Activated CD8-positive, alpha-beta memory T cell treated with anti-CD3 and anti-CD28 coated beads for 4 hours (primary cell): Measurements from ENCODE around the gene RAB40A.

Experiments used
- DNase-seq, 2 donors: peaks; one replicate each; pipeline ENCODE4 v3.0.0-alpha.2; 2020; ENCODE audit warnings: low read depth in 2 of 2

Gene RAB40A, protein sequence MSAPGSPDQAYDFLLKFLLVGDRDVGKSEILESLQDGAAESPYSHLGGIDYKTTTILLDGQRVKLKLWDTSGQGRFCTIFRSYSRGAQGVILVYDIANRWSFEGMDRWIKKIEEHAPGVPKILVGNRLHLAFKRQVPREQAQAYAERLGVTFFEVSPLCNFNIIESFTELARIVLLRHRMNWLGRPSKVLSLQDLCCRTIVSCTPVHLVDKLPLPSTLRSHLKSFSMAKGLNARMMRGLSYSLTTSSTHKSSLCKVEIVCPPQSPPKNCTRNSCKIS

DNA sequence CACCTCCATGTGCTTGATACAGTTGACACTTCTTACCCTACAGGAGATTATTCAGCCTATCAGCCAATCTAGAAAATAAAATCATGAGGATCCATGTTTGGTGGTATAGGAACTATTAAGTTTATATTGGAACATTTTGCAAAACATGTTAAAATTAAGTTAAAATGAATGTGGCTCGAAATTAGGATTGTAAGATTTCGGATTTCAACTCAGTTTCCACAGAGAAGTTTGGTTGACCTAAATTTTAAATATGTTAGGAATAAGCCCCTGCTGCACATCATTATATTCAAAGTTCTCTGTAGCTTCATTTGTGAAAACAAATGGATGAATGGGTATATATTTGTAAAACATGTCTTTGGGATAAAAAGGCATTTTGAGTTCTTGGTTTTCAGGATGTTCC lies at the start of gene RAB40A:
RAB40A (minus strand) TSS at position 101 of the 400 bp plus-strand sequence. CDS start 18,733 bp downstream, outside the sequence.
- no peak for DNase-seq

- no peak for DNase-seq
These were observed 46.5 kb upstream of the RAB40A start for GRCh38 chrX:103565752-103566151.

GRCh38 chrX:103565197-103565596 lies 45.9 kb upstream of the RAB40A start:
- DNase-seq: no peak

DNA sequence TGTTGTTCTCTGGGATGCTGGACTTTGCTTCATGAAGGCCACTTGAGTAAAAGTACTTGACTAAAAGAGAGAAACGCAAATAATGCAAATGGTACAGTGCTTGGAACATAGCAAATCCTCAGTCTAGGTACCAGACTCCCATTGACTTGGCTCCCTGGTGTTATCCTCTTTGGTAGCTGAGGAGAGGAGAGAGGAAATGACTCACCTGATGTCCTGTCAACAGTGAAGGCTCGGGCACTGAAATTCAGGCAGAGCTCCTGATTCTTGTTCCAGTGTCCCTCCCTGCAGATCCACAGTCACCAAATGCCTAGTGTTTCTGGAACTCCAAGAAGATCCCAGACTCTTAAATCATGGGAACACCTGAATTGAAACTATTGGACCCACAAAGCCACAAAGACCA lies 43.5 kb upstream of the RAB40A start:
- no peak for DNase-seq

GRCh38 chrX:103560256-103560655 lies 41.0 kb upstream of the RAB40A start:
- no peak for DNase-seq

DNA sequence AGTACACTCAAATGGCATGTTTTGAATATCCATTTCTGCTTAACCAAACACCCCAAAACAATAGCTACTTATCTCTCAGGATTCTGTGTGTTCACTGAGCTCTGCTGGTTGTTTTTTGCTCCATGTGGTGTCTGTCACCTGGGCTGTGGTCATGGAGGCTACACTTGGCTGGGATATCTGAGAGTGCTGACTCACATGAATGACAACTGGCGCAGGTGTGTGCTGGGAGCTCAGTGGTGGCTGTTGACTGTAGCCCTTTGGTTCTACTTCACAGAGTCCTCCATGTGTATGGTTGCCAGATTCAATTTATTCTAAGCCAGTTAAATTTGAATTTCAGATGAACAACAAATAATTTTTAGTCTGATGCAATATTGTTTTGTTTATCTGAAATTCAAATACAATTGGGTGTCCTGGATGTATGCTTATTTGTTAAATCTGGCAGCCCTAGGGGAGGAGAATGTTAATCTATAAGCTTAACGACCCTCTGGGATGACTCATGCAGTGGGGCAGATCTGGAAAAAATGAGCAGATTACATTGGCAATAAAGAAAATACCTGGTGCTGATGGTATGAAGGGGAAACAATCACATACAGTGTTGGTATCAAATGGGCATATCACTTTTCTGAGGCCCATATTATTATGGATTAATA lies 37.8 kb upstream of the RAB40A start:
- no peak for DNase-seq

GRCh38 chrX:103554687-103555424 lies 35.6 kb upstream of the RAB40A start:
- peak in 1 of 2 donors; percentile 9 for DNase-seq

DNA sequence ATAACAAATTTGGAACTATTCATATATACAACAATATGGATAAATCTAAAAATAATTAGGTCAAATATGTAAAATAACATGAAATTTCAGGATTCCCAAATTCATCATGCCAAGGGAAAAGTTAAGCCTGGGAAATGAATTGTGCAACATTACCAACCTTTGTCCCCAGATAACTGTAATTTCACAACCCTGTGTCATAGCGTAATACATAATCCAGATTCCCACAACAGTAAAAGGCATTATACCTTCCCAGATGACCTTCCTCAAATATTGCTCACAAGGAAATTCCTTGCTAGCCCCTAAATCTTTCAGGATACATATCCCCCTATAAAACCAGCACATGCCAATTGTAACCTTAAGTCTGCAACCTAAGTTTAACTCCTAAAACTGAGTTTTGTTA lies 32.9 kb upstream of the RAB40A start:
- no peak for DNase-seq

- DNase-seq: no peak
These were observed 31.2 kb upstream of the RAB40A start for GRCh38 chrX:103550415-103551051.

DNA sequence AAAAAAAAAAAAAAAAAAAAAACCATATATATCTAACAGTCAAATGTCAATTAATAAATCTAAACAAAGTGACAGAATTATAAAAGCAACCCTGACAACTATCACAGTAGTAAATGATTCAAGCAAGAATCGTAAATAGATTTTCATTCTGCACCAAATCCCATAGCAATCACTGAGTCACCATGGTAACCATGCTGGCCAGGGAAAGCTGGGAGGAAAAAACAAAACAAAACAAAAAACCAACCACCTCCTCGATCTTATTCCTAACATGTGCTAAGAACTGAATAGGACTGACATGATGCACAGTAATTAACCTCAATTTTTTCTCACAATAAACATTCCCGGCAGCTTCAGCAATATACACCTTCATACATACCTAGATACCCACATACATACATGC lies 30.6 kb upstream of the RAB40A start:
- no peak for DNase-seq

DNA sequence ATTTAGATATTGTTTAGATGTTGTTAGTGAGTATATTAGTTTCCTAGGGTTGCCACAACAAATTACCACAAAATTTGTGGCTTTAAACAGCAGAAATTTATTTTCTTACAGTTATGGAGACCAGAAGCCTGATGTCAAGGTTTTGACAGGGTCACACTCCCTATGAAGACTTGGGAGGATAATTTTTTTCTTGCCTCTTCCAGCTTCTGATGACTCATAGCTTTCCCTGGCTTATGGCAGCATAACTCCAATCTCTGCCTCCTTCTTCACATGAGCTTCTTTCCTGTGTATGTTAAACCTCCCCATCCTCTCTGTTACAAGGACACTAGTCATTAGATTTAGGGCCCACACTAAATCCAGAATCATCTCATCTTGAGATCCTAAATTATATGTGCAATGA lies 20.9 kb upstream of the RAB40A start:
- no peak for DNase-seq

- DNase-seq: no peak
These were observed 20.4 kb upstream of the RAB40A start for GRCh38 chrX:103539695-103540094.

DNA sequence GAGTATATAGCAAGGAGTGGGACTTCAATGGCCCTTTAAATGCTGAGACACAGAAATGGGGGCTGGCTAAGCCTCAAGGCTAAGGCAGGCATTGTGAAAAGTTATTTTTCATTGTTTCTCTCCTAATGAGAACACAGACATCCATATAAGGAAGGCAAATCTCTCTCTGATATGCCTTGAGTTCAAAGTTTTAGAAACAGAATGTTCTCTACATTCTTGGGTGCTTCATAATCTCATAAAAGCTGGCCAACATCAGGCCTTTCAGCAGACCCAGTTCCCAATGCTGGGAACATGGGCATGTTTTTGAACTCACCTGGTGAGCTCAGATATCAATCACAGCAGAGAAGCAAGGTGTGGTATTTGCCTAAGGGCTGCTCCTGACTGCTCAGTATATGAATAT lies 19.4 kb upstream of the RAB40A start:
- no peak for DNase-seq

DNA sequence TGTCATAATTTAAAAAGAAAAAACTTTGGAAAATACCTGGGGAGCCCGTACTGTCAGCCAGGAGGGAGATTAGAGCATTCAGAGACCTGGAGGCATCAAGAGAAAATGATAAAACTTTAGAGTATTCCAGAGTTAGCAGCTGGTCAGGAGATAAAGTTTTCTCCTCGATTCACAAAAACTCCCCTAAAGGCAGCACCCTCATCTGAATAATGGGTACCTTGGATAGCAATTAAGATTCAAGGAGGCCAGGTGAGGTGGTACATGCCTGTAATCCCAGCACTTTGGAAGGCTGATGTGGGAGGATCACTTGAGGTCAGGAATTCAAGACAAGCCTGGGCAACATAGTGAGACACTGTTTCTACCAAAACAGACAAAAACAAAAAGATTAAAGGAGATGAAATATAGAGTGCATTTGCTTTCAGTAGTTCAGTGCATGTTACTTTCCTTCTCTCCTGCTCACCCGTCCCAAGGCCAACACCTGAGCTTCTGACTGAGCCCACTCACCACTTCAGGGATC lies 18.6 kb upstream of the RAB40A start:
- no peak for DNase-seq

- DNase-seq: no peak
These were observed 17.4 kb upstream of the RAB40A start for GRCh38 chrX:103536732-103537131.

- DNase-seq: no peak
These were observed 16.8 kb upstream of the RAB40A start for GRCh38 chrX:103536071-103536470.

DNA sequence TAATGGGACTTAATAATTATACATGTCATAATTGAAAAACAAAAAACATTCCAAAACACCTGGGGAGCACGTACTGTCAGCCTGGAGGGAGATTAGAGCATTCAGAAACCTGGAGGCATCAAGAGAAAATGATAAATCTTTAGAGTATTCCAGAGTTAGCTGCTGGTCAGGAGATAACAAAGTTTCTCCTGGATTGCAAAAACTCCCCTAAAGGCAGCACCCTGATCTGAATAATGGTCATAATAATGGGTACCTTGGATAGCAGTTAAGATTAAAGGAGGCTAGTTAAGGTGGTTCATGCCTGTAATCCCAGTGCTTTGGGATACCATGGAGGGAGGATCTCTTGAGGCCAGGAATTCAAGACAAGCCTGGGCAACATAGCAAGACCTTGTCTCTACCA lies 15.9 kb upstream of the RAB40A start:
- no peak for DNase-seq

GRCh38 chrX:103533511-103534216 lies 14.4 kb upstream of the RAB40A start:
- peak; percentile 13 to 50 for DNase-seq

GRCh38 chrX:103531002-103531401 lies 11.7 kb upstream of the RAB40A start:
- no peak for DNase-seq

DNA sequence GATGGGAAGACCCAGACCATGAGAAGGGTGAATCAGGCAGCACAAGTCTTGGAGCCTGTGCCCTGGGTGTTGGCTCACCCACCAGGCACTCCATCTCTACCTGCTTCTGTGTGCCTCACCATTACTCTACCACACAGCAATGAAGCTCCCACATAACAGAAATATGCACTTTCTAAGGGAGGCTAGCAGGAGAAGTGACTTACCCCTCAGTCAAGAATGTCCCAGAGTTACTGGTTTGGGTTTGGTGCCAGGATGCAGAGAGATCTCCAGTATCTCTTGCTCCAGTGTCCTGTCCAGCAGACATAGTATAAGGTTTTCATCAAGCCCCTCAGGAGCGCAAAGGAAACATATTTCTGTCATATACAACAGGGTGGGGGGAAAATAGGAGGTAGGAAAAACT lies 11.3 kb upstream of the RAB40A start:
- no peak for DNase-seq

- no peak for DNase-seq
These were observed 10.3 kb upstream of the RAB40A start for GRCh38 chrX:103529550-103529949.

GRCh38 chrX:103524747-103525146 lies 5.5 kb upstream of the RAB40A start:
- no peak for DNase-seq
